ENCODE measurements around the gene TMEM44.

TMEM44 gene

GRCh38 chr3:194617143-194617671 is 16.0 kb downstream of the TMEM44 start:
- no peak for DNase-seq (ENCODE audit: extremely low read depth, insufficient read length)
- H3K4me3 ChIP-seq (replicated peaks; ENCODE audit: low read depth, low read length), result no peak overlapping the region

GRCh38 chr3:194615226-194615625 is 18.0 kb downstream of the TMEM44 start:
- DNase-seq (ENCODE audit: extremely low read depth, insufficient read length), result no peak
- no peaks in the 10 kb centered on the region for H3K27me3 ChIP-seq (replicated peaks; ENCODE audit: control insufficient read depth, insufficient read depth, low read length)
- H3K36me3 ChIP-seq (ENCODE audit: control insufficient read depth, insufficient read depth, low read length), result no peaks in the 10 kb centered on the region
- H3K4me3 ChIP-seq (replicated peaks; ENCODE audit: low read depth, low read length), result no peak overlapping the region
- TF ChIP-seq CTCF (IDR thresholded peaks at IDR 0.05; ENCODE audit: insufficient read depth, low read length, poor library complexity, severe bottlenecking), result no peak

More at GRCh38 chr3:194617143-194617671, 16.0 kb downstream of the TMEM44 start:
- TF ChIP-seq CTCF (IDR thresholded peaks at IDR 0.05; ENCODE audit: insufficient read depth, low read length, poor library complexity, severe bottlenecking), result no peak
- Histone ChIP-seq H3K27me3 (replicated peaks; ENCODE audit: control insufficient read depth, insufficient read depth, low read length) (no peaks in the 10 kb centered on the region), H3K36me3 (ENCODE audit: control insufficient read depth, insufficient read depth, low read length) (no peaks in the 10 kb centered on the region)

GRCh38 chr3:194612221-194612620 is 21.0 kb downstream of the TMEM44 start:
- Histone ChIP-seq H3K36me3 (ENCODE audit: control insufficient read depth, insufficient read depth, low read length) (no peaks in the 10 kb centered on the region), H3K27me3 (replicated peaks; ENCODE audit: control insufficient read depth, insufficient read depth, low read length) (no peaks in the 10 kb centered on the region), H3K4me3 (replicated peaks; ENCODE audit: low read depth, low read length) (no peak overlapping the region)
- DNase-seq (ENCODE audit: extremely low read depth, insufficient read length), result no peak
- TF ChIP-seq CTCF (IDR thresholded peaks at IDR 0.05; ENCODE audit: insufficient read depth, low read length, poor library complexity, severe bottlenecking), result no peak

GRCh38 chr3:194610689-194611088 is 22.5 kb downstream of the TMEM44 start:
- Histone ChIP-seq H3K27me3 (replicated peaks; ENCODE audit: control insufficient read depth, insufficient read depth, low read length) (no peaks in the 10 kb centered on the region), H3K4me3 (replicated peaks; ENCODE audit: low read depth, low read length) (no peak overlapping the region), H3K36me3 (ENCODE audit: control insufficient read depth, insufficient read depth, low read length) (no peaks in the 10 kb centered on the region; the same call in 1 of the 2 replicates)
- DNase-seq (ENCODE audit: extremely low read depth, insufficient read length), result no peak
- TF ChIP-seq CTCF (IDR thresholded peaks at IDR 0.05; ENCODE audit: insufficient read depth, low read length, poor library complexity, severe bottlenecking), result no peak

- no peak overlapping the region for H3K4me3 ChIP-seq (replicated peaks; ENCODE audit: low read depth, low read length)
- H3K36me3 ChIP-seq (ENCODE audit: control insufficient read depth, insufficient read depth, low read length), result no peaks in the 10 kb centered on the region; the same call in 1 of the 2 replicates
- DNase-seq (ENCODE audit: extremely low read depth, insufficient read length), result no peak
- H3K27me3 ChIP-seq (replicated peaks; ENCODE audit: control insufficient read depth, insufficient read depth, low read length), result no peaks in the 10 kb centered on the region
- TF ChIP-seq CTCF (IDR thresholded peaks at IDR 0.05; ENCODE audit: insufficient read depth, low read length, poor library complexity, severe bottlenecking), result no peak
These were observed 23.6 kb downstream of the TMEM44 start for GRCh38 chr3:194609601-194610000.

- no peaks in the 10 kb centered on the region for H3K27me3 ChIP-seq (replicated peaks; ENCODE audit: control insufficient read depth, insufficient read depth, low read length)
- H3K36me3 ChIP-seq (ENCODE audit: control insufficient read depth, insufficient read depth, low read length), result no peaks in the 10 kb centered on the region; the same call in 1 of the 2 replicates
- no peak overlapping the region for H3K4me3 ChIP-seq (replicated peaks; ENCODE audit: low read depth, low read length)
- DNase-seq (ENCODE audit: extremely low read depth, insufficient read length), result no peak
- no peak for TF ChIP-seq CTCF (IDR thresholded peaks at IDR 0.05; ENCODE audit: insufficient read depth, low read length, poor library complexity, severe bottlenecking)
These were observed 24.2 kb downstream of the TMEM44 start for GRCh38 chr3:194608981-194609380.
